ENCODE measurements around the gene INSM2.

Gene INSM2

DNA sequence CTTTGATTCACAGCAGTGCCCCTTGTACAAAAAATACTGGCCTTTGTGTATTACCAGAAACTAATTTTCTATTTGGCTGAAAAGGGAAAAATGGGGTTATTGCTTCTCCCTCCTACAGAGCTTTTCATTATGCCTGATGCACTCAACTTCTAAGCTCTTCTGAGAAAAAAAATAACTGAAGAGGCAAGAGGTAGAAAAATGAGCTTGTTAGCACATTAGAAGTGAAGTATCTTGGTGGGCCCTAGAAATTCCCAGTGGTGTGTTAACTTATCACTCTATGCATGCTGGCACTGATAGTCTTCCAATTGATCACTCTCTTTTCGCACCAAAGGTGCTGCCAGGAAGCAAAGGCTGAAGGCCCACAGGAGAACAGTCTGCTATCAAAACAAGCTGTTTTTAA, 17.1 kb downstream of the INSM2 start:
- no peak for DNase-seq

DNA sequence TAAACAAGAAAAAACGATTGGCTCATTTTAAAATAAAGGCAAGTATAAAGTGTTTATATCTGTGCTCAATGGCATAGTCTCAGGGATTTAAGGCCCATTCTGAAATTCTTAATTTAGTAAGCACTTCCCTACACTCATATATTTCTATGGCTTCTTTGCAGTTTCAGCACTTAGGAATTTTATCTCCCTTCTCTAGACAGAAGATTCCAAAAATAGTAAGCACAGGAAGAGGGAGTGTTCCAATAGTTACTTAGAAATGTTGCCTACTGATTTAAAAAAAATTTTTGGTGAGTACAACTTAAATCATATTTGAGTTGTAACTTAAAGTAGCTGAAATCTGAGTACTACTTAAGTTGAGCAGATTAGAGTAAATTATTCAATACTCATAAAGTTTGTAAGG, 19.8 kb downstream of the INSM2 start:
- no peak for DNase-seq

DNA sequence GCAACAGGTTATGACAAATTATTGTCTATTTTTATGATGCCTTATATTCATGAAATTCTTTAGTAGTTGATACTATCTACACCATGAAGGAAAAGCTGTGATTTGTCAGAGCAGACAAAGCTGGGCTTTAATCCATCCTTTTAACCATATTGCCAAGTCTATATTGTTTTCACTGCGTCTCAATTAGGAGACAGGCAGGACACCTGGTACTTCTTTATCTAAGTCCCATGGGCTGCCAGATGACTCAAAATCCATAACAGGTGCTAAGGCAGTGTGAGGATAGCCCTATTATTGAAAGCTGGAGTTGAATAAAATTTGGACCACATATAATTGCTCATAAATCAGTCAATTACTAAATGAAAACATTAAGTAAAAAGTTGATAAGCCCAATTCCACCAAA, 22.6 kb downstream of the INSM2 start:
- no peak for DNase-seq

DNA sequence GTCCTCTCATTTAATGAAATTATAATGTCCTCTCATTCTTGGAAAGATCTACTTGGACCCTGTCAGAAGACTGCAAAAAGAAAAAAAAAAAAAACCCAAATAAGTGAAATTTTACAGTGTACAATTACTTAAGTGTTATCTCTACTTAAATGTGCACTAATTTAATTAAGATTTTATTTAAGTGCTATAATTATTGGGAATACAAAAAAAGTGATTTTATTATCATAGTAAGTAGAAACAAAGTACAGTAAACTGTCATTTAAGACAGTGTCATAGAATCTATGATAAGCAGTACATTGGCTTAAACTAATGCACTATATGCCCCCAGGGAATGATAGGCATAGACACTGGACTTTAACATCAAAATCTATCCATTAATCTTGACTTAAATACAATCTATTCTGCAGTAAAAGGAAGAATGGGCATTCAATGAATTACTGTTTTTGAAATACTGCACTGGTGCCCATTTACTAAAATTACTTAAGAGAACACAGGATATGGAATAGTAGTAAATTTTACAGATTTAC, 23.3 kb downstream of the INSM2 start:
- DNase-seq, result no peak

DNA sequence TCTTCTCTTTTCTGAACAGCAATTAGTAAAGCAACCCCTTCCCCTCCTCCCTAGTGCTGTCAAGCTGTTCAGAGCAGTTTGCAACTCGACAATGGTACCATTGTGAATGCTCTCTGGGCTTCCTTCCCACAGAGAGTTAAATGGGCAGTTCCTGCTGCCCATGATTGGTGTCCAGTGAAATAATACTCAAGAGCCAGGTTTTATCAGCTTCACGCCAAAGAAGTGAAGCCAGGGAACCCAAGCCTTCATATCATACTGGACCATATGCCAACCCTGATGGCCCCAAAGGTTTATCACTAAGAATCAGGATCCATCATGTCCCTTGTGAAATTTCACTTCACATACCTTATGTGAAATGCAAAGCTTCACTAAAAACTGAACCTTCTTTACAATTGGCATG, 24.7 kb downstream of the INSM2 start:
- no peak for DNase-seq

DNA sequence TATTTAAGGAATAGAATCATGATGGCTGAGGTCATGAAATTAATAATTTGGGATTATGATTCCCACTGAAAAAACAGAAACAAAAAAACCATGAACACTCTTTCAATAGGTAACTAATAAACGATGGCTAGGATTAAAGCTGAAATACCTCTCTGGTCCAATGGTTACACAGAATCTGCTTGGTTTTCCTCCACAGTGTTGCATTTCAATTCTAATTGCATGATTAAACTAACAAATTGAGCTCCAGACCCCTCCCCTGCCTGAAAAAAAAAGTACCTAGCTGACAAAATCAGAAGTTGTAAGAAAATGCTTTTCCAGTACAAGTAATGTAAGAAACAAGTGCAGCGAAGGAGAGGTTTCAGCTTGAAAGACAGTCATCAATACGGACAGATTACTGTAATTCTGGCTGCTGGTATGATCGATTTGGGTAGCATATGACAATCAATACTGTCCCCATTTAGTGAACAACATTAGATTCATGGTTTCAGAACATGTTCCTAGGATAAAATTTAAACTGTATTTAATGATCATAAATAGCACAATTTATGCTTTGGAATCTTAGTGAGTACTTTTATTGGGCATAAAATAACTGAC, 32.0 kb downstream of the INSM2 start:
- no peak for DNase-seq

DNA sequence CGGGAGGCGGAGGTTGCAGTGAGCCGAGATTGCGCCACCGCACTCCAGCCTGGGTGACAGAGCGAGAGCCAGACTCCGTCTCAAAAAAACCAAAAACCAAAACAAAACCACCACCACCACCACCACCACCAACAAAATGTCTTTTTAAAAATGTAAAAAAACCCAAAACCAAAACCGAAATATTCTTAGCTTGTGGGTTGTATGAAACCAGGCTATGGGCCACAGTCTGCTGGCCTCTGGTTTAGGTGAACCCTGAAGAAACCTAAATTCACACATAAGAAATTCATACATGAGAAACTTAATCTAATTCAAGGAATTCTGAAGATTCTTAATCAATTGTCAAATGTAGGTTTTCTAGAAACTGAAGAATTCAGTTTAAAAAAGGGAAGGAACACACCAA, 37.6 kb downstream of the INSM2 start:
- DNase-seq, result no peak

DNA sequence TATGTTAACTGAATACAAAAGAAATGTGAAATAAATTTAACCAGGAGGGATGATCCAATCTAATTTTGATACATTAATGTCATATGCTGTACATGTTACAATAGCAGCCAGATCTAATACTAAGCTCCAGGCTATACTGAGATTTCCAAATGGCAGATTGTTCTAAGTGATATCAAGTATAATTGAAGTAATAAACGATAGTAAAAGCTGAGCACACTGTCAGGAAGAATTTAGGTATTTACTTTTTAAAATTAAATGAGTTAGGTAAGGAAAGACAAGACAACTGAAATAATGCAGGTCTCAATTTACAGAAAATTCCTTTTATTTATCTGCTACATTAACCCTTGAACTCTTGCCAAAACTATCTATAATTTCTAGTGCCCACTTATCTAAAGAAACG, 39.9 kb downstream of the INSM2 start:
- no peak for DNase-seq

DNA sequence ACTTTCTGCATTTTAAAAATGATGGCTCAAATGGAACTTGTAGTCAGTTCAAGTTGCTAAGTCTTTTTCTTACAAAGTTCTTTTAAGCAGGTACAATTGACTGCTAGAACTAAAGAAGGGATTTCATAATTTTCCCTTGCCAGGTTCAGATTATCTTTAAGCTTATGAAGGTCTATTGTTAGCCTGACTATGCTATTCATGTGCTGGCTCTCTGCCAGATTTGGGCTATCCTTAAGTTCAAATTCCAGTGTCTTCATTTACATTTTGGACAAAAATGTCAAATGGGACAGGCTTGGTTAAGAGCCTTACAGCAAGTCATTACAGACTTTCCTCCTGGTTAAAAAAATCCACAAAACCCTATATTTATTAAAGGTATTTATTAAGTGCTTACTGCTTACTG, 42.3 kb downstream of the INSM2 start:
- no peak for DNase-seq

DNA sequence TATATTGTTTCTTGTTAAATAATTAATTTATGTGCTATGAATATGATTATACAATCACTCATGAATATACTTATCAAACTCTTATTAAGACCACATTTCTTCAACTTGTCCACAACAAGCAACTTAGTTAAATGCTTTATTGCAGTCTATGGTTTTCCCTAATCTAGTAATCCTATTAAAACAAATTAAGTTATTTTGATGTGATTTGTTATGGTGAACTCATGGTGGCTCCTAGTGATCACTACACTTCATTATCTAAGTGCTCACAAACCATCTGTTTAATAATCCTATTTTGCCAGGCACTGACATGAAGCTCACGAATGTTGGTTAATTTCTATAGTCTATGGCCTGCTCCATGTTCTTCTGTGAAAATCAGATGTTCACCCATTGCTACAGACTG, 42.9 kb downstream of the INSM2 start:
- DNase-seq, result no peak

DNA sequence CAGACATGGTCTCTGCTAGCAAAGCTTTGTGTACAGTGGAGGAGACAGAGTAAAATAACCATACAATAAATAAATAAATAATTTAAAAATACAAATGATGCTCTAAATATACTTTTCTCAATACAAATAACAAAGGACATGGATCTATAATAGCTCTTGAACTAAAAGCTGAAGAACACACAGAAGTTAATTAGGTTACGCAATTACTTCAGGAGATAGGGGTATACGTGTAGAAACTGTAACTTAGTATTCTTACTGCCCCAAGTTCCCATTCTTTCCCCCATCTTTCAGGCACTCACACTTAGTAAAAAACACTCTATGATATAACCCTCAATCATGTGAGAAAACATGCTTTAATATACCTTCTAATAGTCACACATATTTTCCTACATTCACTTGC, 44.2 kb downstream of the INSM2 start:
- no peak for DNase-seq

DNA sequence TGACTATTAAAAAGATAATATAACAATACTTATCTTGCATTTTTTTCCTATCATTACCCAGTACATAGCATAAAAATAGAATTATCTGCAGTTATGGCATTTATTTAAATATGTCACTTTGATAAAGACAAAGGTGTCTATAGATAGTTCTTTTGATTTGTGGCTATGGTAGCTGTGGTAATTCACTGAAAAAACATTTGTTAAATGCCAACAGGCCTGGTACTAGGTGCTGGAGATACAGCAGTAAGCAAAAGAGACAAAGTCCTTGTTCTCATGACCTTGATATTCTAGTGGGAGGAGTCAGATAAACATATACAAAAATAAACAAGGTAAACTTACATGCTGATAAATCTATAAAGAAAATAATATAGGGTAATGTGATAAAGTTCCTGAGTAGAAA, 44.7 kb downstream of the INSM2 start:
- no peak for DNase-seq

Measured in activated naive CD4-positive, alpha-beta T cell treated with anti-CD3 and anti-CD28 coated beads, Interleukin-2, amount 50 U/mL, for 16 hours (primary cell).